CD4-positive, alpha-beta T cell (primary cell): ENCODE data around the gene SART3. TPM values are rescaled to one million over a fixed set of nuclear protein-coding genes. Genes with fewer than 3 reads are reported as not detected.

Experiments
- ATAC-seq: fragments of 200-7000 bp; cut with Tn5 transposase; one replicate; pipeline ENCODE4 v1.10.0; 2022; ENCODE audit warnings: mild to moderate bottlenecking; ENCODE audit not compliant: poor library complexity
- CTCF ChIA-PET: fragments of 350-600 bp; sonication (Branson Sonifier 250); formaldehyde crosslinking; loops from one replicate; lab custom pipeline; 2021; ENCODE audit warnings: antibody characterized with exemption, inconsistent platforms; lab: Charles Lee
- POLR2A ChIA-PET: fragments of 350-600 bp; sonication (Branson Sonifier 250); formaldehyde crosslinking; loops from one replicate; lab custom pipeline; 2021; ENCODE audit warnings: antibody characterized with exemption, inconsistent platforms; lab: Charles Lee
- DNase-seq, 14 experiments: peaks; one replicate each; pipeline ENCODE4 v3.0.0-alpha.2; 2013 to 2020; ENCODE audit warnings: mixed read lengths in 2 of 14
- H3K27ac ChIP-seq, 2 donors: one replicate each; pipeline versions ENCODE4 v1.5.1 to v1.7.0; 2013; ENCODE audit warnings: low read length in 2 of 2, low read depth in 1 of 2, mild to moderate bottlenecking in 1 of 2
- H3K27me3 ChIP-seq, 2 experiments: 1 replicate in 1 of 2; 2 replicates in 1 of 2; pipeline versions ENCODE4 v1.6.1 to v1.7.0; 2013; ENCODE audit warnings: low read length in 2 of 2, control low read depth in 1 of 2, mild to moderate bottlenecking in 1 of 2, moderate library complexity in 1 of 2; ENCODE audit not compliant: insufficient read depth in 2 of 2, control insufficient read depth in 1 of 2
- H3K36me3 ChIP-seq: one replicate; pipeline ENCODE4 v1.6.1; 2013; ENCODE audit warnings: low read length, control low read depth; ENCODE audit not compliant: insufficient read depth
- H3K4me1 ChIP-seq: one replicate; pipeline ENCODE4 v1.6.1; 2013; ENCODE audit warnings: low read length, control low read depth; ENCODE audit not compliant: insufficient read depth
- H3K4me3 ChIP-seq: one replicate; pipeline ENCODE4 v1.5.1; 2013; ENCODE audit warnings: mild to moderate bottlenecking, low read length, moderate library complexity
- H3K9me3 ChIP-seq, 2 experiments: 1 replicate in 1 of 2; 2 replicates in 1 of 2; pipeline versions ENCODE4 v1.6.1 to v1.7.0; 2013; ENCODE audit warnings: low read length in 2 of 2, mild to moderate bottlenecking in 2 of 2, control low read depth in 1 of 2, moderate library complexity in 1 of 2; ENCODE audit not compliant: control insufficient read depth in 1 of 2, insufficient read depth in 1 of 2
- H3K27ac Mint-ChIP-seq: one replicate; pipeline ENCODE4 v1.8.0; 2020; ENCODE audit warnings: mixed read lengths
- H3K27me3 Mint-ChIP-seq: one replicate; pipeline ENCODE4 v1.8.0; 2021; ENCODE audit warnings: mixed read lengths
- H3K36me3 Mint-ChIP-seq: one replicate; pipeline ENCODE4 v1.8.0; 2021; ENCODE audit warnings: low read depth, mixed read lengths
- H3K4me1 Mint-ChIP-seq: one replicate; pipeline ENCODE4 v1.8.0; 2021; ENCODE audit warnings: low read depth, mixed read lengths
- H3K4me3 Mint-ChIP-seq: one replicate; pipeline ENCODE4 v1.8.0; 2020; ENCODE audit warnings: mild to moderate bottlenecking, mixed read lengths
- H3K9me3 Mint-ChIP-seq: one replicate; pipeline ENCODE4 v1.8.0; 2020; ENCODE audit warnings: mixed read lengths
- CTCF ChIP-seq: fragments of 200-600 bp; IDR thresholded peaks from one replicate; pipeline ENCODE4 v1.8.0; 2022; ENCODE audit warnings: antibody characterized with exemption, mild to moderate bottlenecking
- intact Hi-C, 2 experiments: fragments of 100-400 bp; cut with DNase I in 1 of 2; cut with micrococcal nuclease in 1 of 2; formaldehyde crosslinking; loops; one replicate each; pipeline versions ENCODE4 v1.15.1 to v1.9.0; 2023 to 2025; cut with DNase I, micrococcal nuclease
- total RNA-seq, 174 experiments: library from RNA in 2 of 174; stranded (reverse) in 2 of 174; gene quantifications; one replicate each; pipeline ENCODE4 v1.2.3 and lab custom pipeline; 2021 to 2026

The SART3 gene
- total RNA-seq, 2 experiments from 2014 or later = 95.1 to 104 TPM

GRCh38 chr12:108606492-108606891 lies 45.5 kb upstream of the SART3 start:
- Mint-ChIP-seq H3K4me1 (no peaks in the 10 kb centered on the region), H3K9me3 (no peaks in the 10 kb centered on the region), H3K27me3 (no peaks in the 10 kb centered on the region), H3K36me3 (no peaks in the 10 kb centered on the region), H3K27ac (no peak overlapping the region), H3K4me3 (no peak overlapping the region)
- intact Hi-C loops = no loop called here
- Histone ChIP-seq H3K4me1 (no peaks in the 10 kb centered on the region), H3K27ac (no peak overlapping the region), H3K9me3 (no peaks in the 10 kb centered on the region), H3K4me3 (no peak overlapping the region), H3K27me3 (no peaks in the 10 kb centered on the region), H3K36me3 (no peaks in the 10 kb centered on the region)
- DNase-seq (no peak), ATAC-seq (no peak)
- TF ChIP-seq CTCF = no peak
- POLR2A ChIA-PET = interaction anchor here (0.6 kb wide), 1 partner anchor 11 kb away, joined by 3 read pairs; no protein-coding TSS in a partner anchor
- CTCF ChIA-PET = no interaction called here

GRCh38 chr12:108605690-108606406 lies 44.9 kb upstream of the SART3 start:
- Mint-ChIP-seq H3K4me3 (no peak overlapping the region), H3K9me3 (no peaks in the 10 kb centered on the region), H3K36me3 (no peaks in the 10 kb centered on the region), H3K27ac (no peak overlapping the region), H3K27me3 (no peaks in the 10 kb centered on the region), H3K4me1 (no peaks in the 10 kb centered on the region)
- no peak for ATAC-seq
- H3K36me3 ChIP-seq = no peaks in the 10 kb centered on the region
- no peak for TF ChIP-seq CTCF
- no peak for DNase-seq
- H3K4me3 ChIP-seq = no peak overlapping the region
- H3K27ac ChIP-seq = no peak overlapping the region
- ChIA-PET CTCF (no interaction called here), POLR2A (no interaction called here)
- no peaks in the 10 kb centered on the region for H3K4me1 ChIP-seq
- intact Hi-C loops = no loop called here
- H3K27me3 ChIP-seq = no peaks in the 10 kb centered on the region
- H3K9me3 ChIP-seq = no peaks in the 10 kb centered on the region

GRCh38 chr12:108605000-108605689 lies 44.2 kb upstream of the SART3 start:
- no peaks in the 10 kb centered on the region for H3K4me1 Mint-ChIP-seq
- H3K4me1 ChIP-seq = no peaks in the 10 kb centered on the region
- H3K27me3 ChIP-seq = no peaks in the 10 kb centered on the region
- no peaks in the 10 kb centered on the region for H3K36me3 Mint-ChIP-seq
- intact Hi-C loops = no loop called here
- TF ChIP-seq CTCF = no peak
- no peak overlapping the region for H3K27ac Mint-ChIP-seq
- no peaks in the 10 kb centered on the region for H3K27me3 Mint-ChIP-seq
- H3K4me3 Mint-ChIP-seq = no peak overlapping the region
- POLR2A ChIA-PET = interaction anchor here (1.1 kb wide), 1 partner anchor 31 kb away, joined by 3 read pairs; no protein-coding TSS in a partner anchor
- no peak overlapping the region for H3K4me3 ChIP-seq
- no peaks in the 10 kb centered on the region for H3K36me3 ChIP-seq
- DNase-seq (no peak), ATAC-seq (no peak)
- CTCF ChIA-PET = no interaction called here
- H3K9me3 Mint-ChIP-seq = no peaks in the 10 kb centered on the region
- H3K27ac ChIP-seq = no peak overlapping the region
- H3K9me3 ChIP-seq = no peaks in the 10 kb centered on the region
